ENCODE measurements around the gene CELF3.

The CELF3 gene

DNA sequence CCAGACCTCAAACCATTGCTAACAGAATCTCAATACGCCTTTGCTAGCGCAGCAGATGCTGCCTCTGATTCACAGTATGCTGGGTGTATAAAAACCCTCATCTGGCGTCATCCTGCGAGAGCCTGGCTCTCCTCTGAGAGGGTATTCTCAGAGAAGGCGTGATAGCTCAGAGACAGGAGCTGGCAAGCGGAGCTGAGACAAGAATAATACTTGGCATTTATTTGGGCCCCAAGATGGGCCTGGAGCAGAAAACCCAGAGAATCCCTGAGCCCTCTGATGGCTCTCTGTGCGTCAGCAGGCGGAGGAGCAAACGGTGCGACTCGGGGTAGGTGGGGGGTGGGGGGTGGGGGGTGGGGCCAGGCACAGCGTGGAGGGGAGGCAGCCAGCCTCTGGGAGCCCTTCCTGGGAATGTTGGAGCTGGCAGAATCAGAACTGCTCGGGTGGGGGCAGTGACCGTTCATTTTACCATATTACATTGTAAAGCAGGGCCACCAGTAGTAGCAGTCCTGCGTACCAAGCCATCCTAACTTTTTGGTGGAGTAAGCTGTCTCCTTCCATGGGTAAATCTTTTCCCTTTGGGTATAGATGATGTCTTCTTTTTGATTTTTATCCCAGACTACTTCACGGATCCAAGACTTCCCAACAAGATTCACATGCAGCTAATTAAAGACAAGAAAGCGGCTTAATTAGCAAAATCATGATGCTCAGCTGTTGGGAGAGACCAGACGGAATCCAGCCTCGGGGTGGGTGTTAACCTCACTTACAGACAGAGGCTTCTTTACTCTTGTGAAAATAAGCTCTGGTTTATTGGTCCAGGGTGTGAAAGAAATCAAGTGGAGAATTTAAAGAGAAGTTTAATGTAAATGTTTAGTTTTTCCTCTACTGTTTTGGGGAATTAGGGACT lies 11.8 kb upstream of the CELF3 start:
- TF ChIP-seq, protein P1, sequence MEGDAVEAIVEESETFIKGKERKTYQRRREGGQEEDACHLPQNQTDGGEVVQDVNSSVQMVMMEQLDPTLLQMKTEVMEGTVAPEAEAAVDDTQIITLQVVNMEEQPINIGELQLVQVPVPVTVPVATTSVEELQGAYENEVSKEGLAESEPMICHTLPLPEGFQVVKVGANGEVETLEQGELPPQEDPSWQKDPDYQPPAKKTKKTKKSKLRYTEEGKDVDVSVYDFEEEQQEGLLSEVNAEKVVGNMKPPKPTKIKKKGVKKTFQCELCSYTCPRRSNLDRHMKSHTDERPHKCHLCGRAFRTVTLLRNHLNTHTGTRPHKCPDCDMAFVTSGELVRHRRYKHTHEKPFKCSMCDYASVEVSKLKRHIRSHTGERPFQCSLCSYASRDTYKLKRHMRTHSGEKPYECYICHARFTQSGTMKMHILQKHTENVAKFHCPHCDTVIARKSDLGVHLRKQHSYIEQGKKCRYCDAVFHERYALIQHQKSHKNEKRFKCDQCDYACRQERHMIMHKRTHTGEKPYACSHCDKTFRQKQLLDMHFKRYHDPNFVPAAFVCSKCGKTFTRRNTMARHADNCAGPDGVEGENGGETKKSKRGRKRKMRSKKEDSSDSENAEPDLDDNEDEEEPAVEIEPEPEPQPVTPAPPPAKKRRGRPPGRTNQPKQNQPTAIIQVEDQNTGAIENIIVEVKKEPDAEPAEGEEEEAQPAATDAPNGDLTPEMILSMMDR (conservative IDR thresholded peaks at IDR 0.05) = no peak
- H3K27ac ChIP-seq = no peak overlapping the region

DNA sequence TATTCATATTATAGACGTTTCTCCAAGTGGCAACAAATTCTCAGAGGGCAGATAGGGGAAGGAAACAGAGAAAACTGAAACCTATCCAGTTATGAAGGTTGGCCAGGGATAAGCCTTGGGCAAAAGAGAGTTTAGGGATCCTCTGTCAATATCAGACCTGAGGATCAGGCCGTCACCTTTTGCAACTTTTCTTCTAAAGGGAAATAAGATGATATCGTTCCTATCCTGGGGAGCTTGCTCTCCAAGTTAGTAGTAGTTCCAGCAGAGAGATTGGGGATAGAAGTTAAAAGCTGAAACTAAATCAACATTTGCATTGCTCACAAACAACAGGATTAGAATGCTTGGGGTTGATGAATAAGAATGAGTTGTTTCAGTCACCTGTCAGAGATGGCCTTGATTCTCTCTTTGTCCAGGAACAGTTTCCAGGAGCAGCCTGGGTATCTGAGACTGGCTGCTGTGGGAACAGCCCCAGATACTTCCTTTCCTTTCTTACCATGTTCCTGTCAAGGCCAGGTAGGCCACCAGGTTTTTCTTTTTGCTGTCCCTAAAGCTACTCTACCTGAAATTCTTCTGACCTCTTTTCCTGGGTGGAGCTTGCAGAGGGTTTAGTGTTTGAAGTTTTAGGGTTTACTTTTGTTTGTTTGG lies 7.2 kb upstream of the CELF3 start:
- TF ChIP-seq, protein P1 (conservative IDR thresholded peaks at IDR 0.05) = no peak
- peak overlapping the region; percentile 18; the same call in 1 of the 2 replicates for H3K27ac ChIP-seq

DNA sequence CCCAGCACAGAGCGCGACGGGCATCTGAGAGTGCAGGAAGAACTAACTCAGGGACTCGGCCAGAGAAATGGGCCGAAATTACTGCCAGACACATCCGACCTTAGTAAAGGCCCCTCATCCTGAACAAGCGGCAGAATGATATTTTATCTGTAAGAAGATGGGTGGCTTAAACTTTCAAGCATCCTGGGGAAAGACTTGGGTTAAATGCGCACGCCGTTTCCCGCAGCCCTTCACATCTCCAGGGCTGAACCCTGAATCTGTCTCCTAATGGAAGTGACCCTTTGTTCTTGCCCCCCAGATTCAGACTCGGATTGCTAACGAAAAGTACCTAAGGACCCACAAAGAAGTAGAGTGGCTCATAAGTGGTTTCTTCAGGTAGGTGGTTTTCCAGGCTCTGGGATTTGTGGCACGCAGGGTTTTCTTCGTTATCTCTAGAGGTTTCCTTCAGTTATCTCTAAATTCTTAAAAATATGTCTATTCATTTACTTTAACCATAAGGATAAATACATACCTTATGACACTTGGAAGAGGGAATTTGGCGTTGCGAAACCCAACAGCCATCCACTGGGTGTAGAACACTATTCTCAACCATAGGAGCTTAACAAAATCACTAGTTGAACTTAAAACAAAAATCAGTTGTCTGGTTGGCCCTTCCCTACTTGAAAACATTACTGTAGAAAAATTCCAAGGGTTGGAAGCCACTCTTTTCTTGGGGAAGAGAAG lies 5.3 kb upstream of the CELF3 start:
- H3K27ac ChIP-seq = no peak overlapping the region
- TF ChIP-seq, protein P1 (conservative IDR thresholded peaks at IDR 0.05) = no peak

DNA sequence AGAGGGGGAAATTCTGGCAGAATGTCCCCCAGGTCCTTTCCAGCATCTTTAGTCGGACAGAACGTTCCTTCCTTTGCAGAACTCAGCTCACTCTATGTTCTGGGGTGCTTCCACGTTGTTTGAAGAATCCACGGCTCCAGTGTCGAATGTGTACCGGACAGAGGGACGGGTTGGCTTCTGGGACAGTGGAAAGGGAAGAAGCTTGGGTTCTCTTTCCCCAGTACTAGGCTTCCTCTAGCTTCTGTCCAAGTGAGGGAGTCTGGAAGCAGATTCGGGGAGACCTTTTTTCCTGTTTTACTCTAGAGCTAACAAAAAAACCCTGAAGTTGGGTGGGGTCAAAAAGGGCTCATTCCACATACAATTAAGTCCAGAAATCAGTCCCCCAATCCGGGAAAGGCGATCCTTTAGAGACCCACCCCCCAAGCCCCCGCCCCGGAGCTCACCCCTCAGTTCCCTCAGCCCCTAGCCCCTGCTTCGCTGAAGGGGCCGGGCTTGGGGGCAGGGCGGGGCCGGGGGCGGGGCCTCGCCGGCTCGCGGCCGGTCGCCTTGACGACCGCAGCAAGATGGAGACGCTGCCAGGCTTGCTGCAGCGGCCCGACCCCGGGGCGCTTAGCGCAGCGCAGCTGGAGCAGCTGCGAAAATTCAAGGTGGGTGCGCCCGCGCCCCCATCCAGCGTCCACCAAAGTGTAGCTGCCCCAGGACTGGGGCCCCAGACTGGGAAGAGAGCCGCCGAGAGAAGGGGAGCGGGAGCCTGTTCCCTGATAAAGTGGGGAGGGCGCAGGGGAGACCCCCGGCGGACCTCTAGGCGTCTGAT lies 4.6 kb upstream of the CELF3 start, which contains the start of gene RIIAD1:
Gene RIIAD1 (plus strand): TSS at position 549 of the 814 bp plus-strand sequence. CDS start 15 bp downstream, at position 564.
- H3K27ac ChIP-seq = no peak within 1 kb of the TSS
- TF ChIP-seq, protein P1 (conservative IDR thresholded peaks at IDR 0.05) = no peak

DNA sequence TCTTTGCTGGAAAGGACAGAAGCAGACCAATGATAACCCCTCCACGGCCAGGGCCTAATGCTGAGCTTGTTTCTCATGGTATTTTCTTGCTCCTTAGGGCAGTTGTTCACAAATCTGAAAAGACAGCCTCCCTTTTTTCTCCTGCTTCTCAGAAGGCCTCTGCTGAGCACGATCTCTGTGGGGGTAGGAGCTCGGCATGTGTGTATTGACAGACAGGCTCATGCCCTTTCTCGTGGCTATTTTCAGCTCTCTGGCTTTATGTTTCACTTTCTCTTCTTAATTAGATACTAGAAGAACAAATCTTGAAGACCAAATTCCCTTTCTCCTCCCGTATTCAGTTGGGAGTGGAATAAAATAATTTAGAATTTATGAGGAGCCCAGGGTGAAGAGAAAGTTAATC lies 4.0 kb upstream of the CELF3 start:
- TF ChIP-seq, protein P1 (conservative IDR thresholded peaks at IDR 0.05) = no peak
- H3K27ac ChIP-seq = no peak overlapping the region

DNA sequence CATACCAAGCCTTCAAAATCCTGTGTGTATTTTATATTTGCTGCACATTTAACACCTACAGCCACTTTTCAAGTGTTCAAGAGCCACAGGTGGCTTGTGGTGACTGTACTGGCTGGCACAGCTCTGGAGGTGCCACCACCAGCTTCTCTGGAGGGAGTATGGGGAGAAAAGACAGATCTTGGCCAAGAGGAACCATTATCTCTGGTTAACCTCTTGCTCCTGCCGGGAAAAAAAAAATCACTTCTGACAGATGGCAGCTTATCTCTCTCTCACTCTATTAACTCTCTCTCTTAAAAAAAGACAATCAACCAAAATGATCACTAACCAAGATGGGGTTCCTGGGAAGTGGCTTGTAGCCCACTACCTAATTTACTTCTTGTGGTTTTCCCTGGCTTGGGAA lies 3.5 kb upstream of the CELF3 start:
- no peak overlapping the region for H3K27ac ChIP-seq
- TF ChIP-seq, protein P1 (conservative IDR thresholded peaks at IDR 0.05) = no peak
